IMR-90 (cell line): ENCODE measurements around the gene VPS8. TPM values are rescaled to one million over a fixed set of nuclear protein-coding genes. Genes with fewer than 3 reads are reported as not detected.

ENCODE experiments used
- ATAC-seq: fragments of 200-7000 bp; cut with Tn5 transposase; 2 replicates; pipeline ENCODE4 v1.9.1; 2020; ENCODE audit warnings: low read depth, mild to moderate bottlenecking, moderate library complexity
- BruUV-seq: library from RNA; stranded (reverse); fragments of 400-500 nt; replicated peaks from 2 replicates; lab custom pipeline; 2021; lab: Mats Ljungman, UMichigan
- CTCF ChIA-PET: fragments of 300-600 bp; formaldehyde crosslinking; extraction: SDS; loops from one replicate; lab custom pipeline; 2021; ENCODE audit warnings: antibody characterized with exemption; lab: Yijun Ruan, JAX
- POLR2A ChIA-PET: fragments of 300-600 bp; sonication (Branson Sonifier 250); formaldehyde crosslinking; loops from one replicate; lab custom pipeline; 2022; ENCODE audit warnings: antibody characterized with exemption; ENCODE audit not compliant: unreplicated experiment; lab: Charles Lee
- DNase-seq: peaks from one replicate; pipeline ENCODE4 v3.0.0; 2013
- H2AFZ ChIP-seq: replicated peaks from 2 replicates; pipeline ENCODE3; 2013; ENCODE audit warnings: low read length, mild to moderate bottlenecking; ENCODE audit not compliant: poor library complexity
- H2AK5ac ChIP-seq: 2 replicates; pipeline ENCODE4 v1.6.1; 2013; ENCODE audit warnings: low read depth, low read length, inconsistent platforms
- H2AK9ac ChIP-seq: replicated peaks from 2 replicates; pipeline ENCODE3; 2013; ENCODE audit warnings: mild to moderate bottlenecking, low read depth, low read length, moderate library complexity; ENCODE audit not compliant: poor library complexity
- H2BK120ac ChIP-seq: 2 replicates; pipeline ENCODE4 v1.6.1; 2013; ENCODE audit warnings: low read depth, low read length, inconsistent platforms
- H2BK15ac ChIP-seq: 3 replicates; pipeline ENCODE4 v1.6.1; 2013; ENCODE audit warnings: low read depth, low read length, inconsistent platforms
- H2BK20ac ChIP-seq: 2 replicates; pipeline ENCODE4 v1.6.1; 2013; ENCODE audit warnings: low read depth, mild to moderate bottlenecking, inconsistent platforms, low read length, moderate library complexity
- H2BK5ac ChIP-seq: 2 replicates; pipeline ENCODE4 v1.6.1; 2013; ENCODE audit warnings: mild to moderate bottlenecking, low read depth, low read length, inconsistent platforms; ENCODE audit not compliant: poor library complexity, severe bottlenecking
- H3K14ac ChIP-seq: replicated peaks from 2 replicates; pipeline ENCODE4 v1.6.1; 2013; ENCODE audit warnings: low read depth, low read length, inconsistent platforms
- H3K18ac ChIP-seq: 2 replicates; pipeline ENCODE4 v1.6.1; 2013; ENCODE audit warnings: low read depth, low read length, control low read depth
- H3K23ac ChIP-seq: 2 replicates; pipeline ENCODE4 v1.6.1; 2013; ENCODE audit warnings: low read depth, low read length, inconsistent platforms
- H3K27ac ChIP-seq: 2 replicates; pipeline ENCODE4 v1.5.1; 2013; ENCODE audit warnings: mild to moderate bottlenecking, control low read depth, low read length; ENCODE audit not compliant: insufficient read depth
- H3K27me3 ChIP-seq: 2 replicates; pipeline ENCODE4 v1.6.1; 2013; ENCODE audit warnings: low read length; ENCODE audit not compliant: control insufficient read depth, insufficient read depth
- H3K36me3 ChIP-seq: 2 replicates; pipeline ENCODE4 v1.6.1; 2013; ENCODE audit warnings: low read length, mixed read lengths; ENCODE audit not compliant: control insufficient read depth, insufficient read depth
- H3K4ac ChIP-seq: 2 replicates; pipeline ENCODE4 v1.6.1; 2013; ENCODE audit warnings: low read depth, low read length, inconsistent platforms
- H3K4me1 ChIP-seq: 2 replicates; pipeline ENCODE4 v1.6.1; 2013; ENCODE audit warnings: low read length, mixed read lengths; ENCODE audit not compliant: control insufficient read depth, insufficient read depth
- H3K4me2 ChIP-seq: 2 replicates; pipeline ENCODE4 v1.6.1; 2013; ENCODE audit warnings: low read depth, mild to moderate bottlenecking, control low read depth, low read length, moderate library complexity
- H3K4me3 ChIP-seq: 2 replicates; pipeline ENCODE4 v1.5.1; 2013; ENCODE audit warnings: low read depth, mild to moderate bottlenecking, control low read depth, low read length, moderate library complexity; ENCODE audit not compliant: insufficient read depth
- H3K56ac ChIP-seq: 2 replicates; pipeline ENCODE4 v1.6.1; 2013; ENCODE audit warnings: low read length, inconsistent platforms; ENCODE audit not compliant: insufficient read depth; ENCODE audit errors: extremely low read depth
- H3K79me1 ChIP-seq, 2 experiments: 2 replicates each; pipeline ENCODE4 v1.6.1; 2013; ENCODE audit warnings: low read length in 2 of 2, inconsistent platforms in 1 of 2, low read depth in 1 of 2
- H3K9ac ChIP-seq: 2 replicates; pipeline ENCODE4 v1.6.1; 2013; ENCODE audit warnings: low read depth, low read length, control low read depth
- H3K9me1 ChIP-seq: 2 replicates; pipeline ENCODE4 v1.6.1; 2013; ENCODE audit warnings: low read length, inconsistent platforms; ENCODE audit not compliant: insufficient read depth
- H3K9me3 ChIP-seq: 2 replicates; pipeline ENCODE4 v1.6.1; 2013; ENCODE audit warnings: low read length; ENCODE audit not compliant: control insufficient read depth, insufficient read depth
- H4K20me1 ChIP-seq: 2 replicates; pipeline ENCODE4 v1.6.1; 2013; ENCODE audit warnings: low read length, inconsistent platforms; ENCODE audit not compliant: insufficient read depth
- H4K5ac ChIP-seq: 2 replicates; pipeline ENCODE4 v1.6.1; 2013; ENCODE audit warnings: mild to moderate bottlenecking, low read depth, low read length, control low read depth
- H4K8ac ChIP-seq, 2 experiments: 2 replicates each; pipeline ENCODE4 v1.6.1; 2013; ENCODE audit warnings: low read depth in 2 of 2, low read length in 2 of 2, control low read depth in 1 of 2, inconsistent platforms in 1 of 2
- H4K91ac ChIP-seq: 2 replicates; pipeline ENCODE4 v1.6.1; 2013; ENCODE audit warnings: low read depth, low read length, inconsistent platforms; ENCODE audit not compliant: insufficient read depth
- BHLHE40 ChIP-seq: fragments of 150-350 bp; IDR thresholded peaks from 2 replicates; pipeline ENCODE4 v1.6.1; 2016; ENCODE audit warnings: mild to moderate bottlenecking, low read depth, low read length
- CEBPB ChIP-seq: IDR thresholded peaks from 2 replicates; pipeline ENCODE4 v1.6.1; 2012; ENCODE audit warnings: low read depth, low read length, improper control_type of control experiment
- MAZ ChIP-seq: IDR thresholded peaks from 2 replicates; pipeline ENCODE4 v1.6.1; 2012; ENCODE audit warnings: low read depth, mild to moderate bottlenecking, low read length, improper control_type of control experiment, moderate library complexity, borderline replicate concordance
- POLR2A ChIP-seq: IDR thresholded peaks from 2 replicates; pipeline ENCODE4 v1.6.1; 2012; ENCODE audit warnings: mild to moderate bottlenecking, low read depth, low read length
- SMC3 ChIP-seq: fragments of 150-350 bp; IDR thresholded peaks from 2 replicates; pipeline ENCODE4 v1.6.1; 2016; ENCODE audit warnings: low read depth, mild to moderate bottlenecking, antibody characterized with exemption, low read length, moderate library complexity
- WGBS, 2 experiments: methylation state at CpG; one replicate each; pipeline versions ENCODE4 v1.1.5 to v1.1.7; 2013; ENCODE audit warnings: missing lambda C conversion rate in 2 of 2; ENCODE audit not compliant: insufficient read length in 1 of 2; ENCODE audit errors: extremely low coverage in 2 of 2; 5-methylcytosine and 5-hydroxymethylcytosine counted together
- dilution Hi-C: fragments of 300-500 bp; cut with HindIII; formaldehyde crosslinking; loops from one replicate; pipeline ENCODE4 v1.14.3; 2018; ENCODE audit warnings: low sequenced_read_pairs; ENCODE audit not compliant: unreplicated experiment
- in situ Hi-C: fragments of 300-500 bp; cut with MboI; formaldehyde crosslinking; loops from 3 replicates; pipeline ENCODE4 v1.14.3; 2019; ENCODE audit warnings: low sequenced_read_pairs, inconsistent platforms, mixed read lengths
- intact Hi-C: fragments of 100-400 bp; cut with micrococcal nuclease; formaldehyde crosslinking; loops from 2 replicates; pipeline ENCODE4 v1.10.0; 2022
- polyA plus RNA-seq, 3 experiments: library from polyadenylated mRNA; depleted of rRNA; stranded (reverse); fragments of >200 nt; gene quantifications; 2 replicates each; pipeline ENCODE4 v1.2.3, GENCODE V29; 2012; ENCODE audit warnings: low replicate concordance in 1 of 3
- total RNA-seq: library from RNA; depleted of rRNA; stranded (reverse); fragments of >200 nt; gene quantifications from 2 replicates; pipeline ENCODE4 v1.2.3, GENCODE V29; 2012
- TF ChIP-seq, protein P1 (sequence below): fragments of 150-350 bp; IDR thresholded peaks from 2 replicates; pipeline ENCODE4 v1.6.1; 2016; ENCODE audit warnings: low read depth, mild to moderate bottlenecking, low read length, moderate library complexity, borderline replicate concordance

VPS8 gene
- total and polyA plus RNA-seq, 2 of the 4 experiments (the other 2 are of a cell fraction): 14.0 to 56.1 TPM

DNA sequence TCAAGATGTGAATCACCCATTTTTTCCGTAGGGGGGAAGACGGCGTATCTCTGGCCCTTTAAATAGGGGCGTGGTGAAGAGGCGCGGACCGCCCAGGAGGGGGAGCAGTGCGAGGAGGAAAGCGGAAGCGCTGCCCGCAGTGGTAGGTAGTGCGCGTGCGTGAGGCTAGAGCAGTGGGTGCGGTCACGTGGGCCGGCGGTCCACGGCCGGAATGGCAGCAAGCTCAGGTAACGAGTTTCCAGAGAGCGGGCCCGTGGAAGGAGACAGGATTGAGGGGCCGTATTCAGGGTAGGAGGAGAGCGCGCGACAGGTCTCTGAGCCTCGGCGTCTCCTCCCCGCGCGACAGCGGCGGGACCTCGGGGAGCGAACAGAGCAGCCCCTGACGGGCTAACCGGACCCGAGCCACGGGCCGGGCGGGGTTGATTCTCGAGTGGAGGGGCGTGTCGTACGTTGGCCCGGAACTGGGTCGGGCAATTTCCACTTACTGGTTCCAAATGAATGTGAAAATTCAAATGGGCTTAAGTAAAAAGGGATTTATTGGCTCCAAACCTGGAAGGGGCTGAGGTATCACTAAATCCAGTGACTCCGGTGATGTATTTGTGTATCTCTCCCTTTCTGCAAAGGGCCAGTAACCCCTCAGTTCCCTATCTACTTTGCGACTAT is at the start of gene VPS8 (continued):
- TF ChIP-seq SMC3: no peak
- peak; percentile 72 for TF ChIP-seq POLR2A
- no peak; the same call in 1 of the 2 replicates for TF ChIP-seq BHLHE40
- peak; percentile 84 for TF ChIP-seq MAZ
- no peak for TF ChIP-seq CEBPB

DNA sequence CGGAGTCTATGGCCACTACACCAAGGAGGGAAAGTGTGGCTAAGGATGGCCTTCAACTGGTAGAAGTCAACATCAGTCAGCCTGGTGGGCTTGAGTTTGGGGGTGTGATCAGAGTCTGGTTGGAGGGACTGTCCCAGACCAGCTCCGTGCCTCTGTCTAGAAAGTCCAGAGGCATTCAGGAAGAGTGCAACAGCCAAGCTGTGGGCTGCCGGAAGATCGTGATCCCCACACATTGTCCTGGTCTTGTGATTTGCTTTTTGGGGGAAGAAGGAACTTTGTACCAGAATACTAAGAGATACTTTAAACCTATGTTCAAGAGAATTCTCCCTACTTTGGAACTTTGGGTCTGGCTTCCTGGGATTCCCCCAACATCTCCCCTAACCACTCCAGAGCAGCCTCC is 47.8 kb upstream of the VPS8 start:
- Histone ChIP-seq H2BK5ac (no peak overlapping the region), H3K56ac (no peak overlapping the region), H4K91ac (no peak overlapping the region), H4K8ac (no peak overlapping the region), H3K4ac (no peak overlapping the region; the same call in 1 of the 2 replicates), H3K9me1 (peaks cover 23% of the 10 kb centered on the region), H2AK5ac (no peak overlapping the region), H3K9me3 (no peaks in the 10 kb centered on the region), H3K27me3 (no peaks in the 10 kb centered on the region), H2AFZ (no peak overlapping the region), H3K36me3 (no peaks in the 10 kb centered on the region), H3K9ac (no peak overlapping the region), H4K20me1 (no peaks in the 10 kb centered on the region), H3K18ac (no peak overlapping the region), H3K4me1 (peaks cover 39% of the 10 kb centered on the region), H3K4me2 (no peak overlapping the region), H3K27ac (no peak overlapping the region), H3K23ac (no peak overlapping the region), H2AK9ac (no peak overlapping the region), H3K4me3 (no peak overlapping the region), H2BK120ac (no peak overlapping the region), H3K79me1 (no peaks in the 10 kb centered on the region), H2BK15ac (no peak overlapping the region), H3K14ac (no peak overlapping the region), H2BK20ac (no peak overlapping the region; the same call in 1 of the 2 replicates), H4K5ac (no peak overlapping the region)
- ChIA-PET CTCF (no interaction called here), POLR2A (no interaction called here)
- in situ Hi-C loops: no loop called here
- intact Hi-C loops: loop anchor here (5.0 kb wide), 1 partner anchor 52 kb away; the partner anchor contains the start of gene MAGEF1
- DNase-seq (no peak), ATAC-seq (no peak)
- BruUV-seq: no TSS peak
- TF ChIP-seq, protein P1, sequence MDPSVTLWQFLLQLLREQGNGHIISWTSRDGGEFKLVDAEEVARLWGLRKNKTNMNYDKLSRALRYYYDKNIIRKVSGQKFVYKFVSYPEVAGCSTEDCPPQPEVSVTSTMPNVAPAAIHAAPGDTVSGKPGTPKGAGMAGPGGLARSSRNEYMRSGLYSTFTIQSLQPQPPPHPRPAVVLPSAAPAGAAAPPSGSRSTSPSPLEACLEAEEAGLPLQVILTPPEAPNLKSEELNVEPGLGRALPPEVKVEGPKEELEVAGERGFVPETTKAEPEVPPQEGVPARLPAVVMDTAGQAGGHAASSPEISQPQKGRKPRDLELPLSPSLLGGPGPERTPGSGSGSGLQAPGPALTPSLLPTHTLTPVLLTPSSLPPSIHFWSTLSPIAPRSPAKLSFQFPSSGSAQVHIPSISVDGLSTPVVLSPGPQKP: no peak
- no peak for TF ChIP-seq POLR2A
- 100% methylated on average over 1 of the region's 4 CpGs; no CpG with 5 or more reads in 1 of the 2 experiments for whole genome bisulfite sequencing, 2 experiments
- dilution Hi-C loops: no loop called here
